ENCODE measurements around the gene ZNF644. TPM values are rescaled to one million over a fixed set of nuclear protein-coding genes. Genes with fewer than 3 reads are reported as not detected.

ZNF644 gene
- total RNA-seq, 1 experiment from 2014 or later = 71.0 TPM

DNA sequence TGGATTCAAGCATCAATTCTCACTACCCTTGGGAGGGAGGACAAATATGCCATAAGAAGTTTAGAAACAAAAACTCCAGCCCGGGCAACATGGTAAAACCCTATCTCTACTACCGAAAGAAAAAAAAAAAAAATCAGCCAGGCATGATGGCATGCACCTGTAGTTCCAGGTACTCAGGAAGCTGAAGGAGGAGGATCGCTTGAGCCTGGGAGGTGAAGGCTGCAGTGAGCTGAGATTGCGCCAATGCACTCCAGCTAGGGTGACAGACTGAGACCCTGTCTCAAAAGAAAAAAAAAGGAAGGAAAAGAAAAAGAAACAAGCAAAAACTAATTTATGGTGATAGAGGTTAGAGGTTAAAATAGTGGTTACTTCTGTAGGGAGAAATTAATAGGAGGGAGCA lies 9.6 kb downstream of the ZNF644 start:
- Histone ChIP-seq H3K36me3 (replicated peaks; ENCODE audit: control insufficient read depth, insufficient read depth, low read length) (no peaks in the 10 kb centered on the region), H3K4me3 (ENCODE audit: insufficient read depth, low read depth, low read length) (no peak overlapping the region), H3K27me3 (ENCODE audit: control insufficient read depth, insufficient read depth, low read length) (no peaks in the 10 kb centered on the region)
- no peak for DNase-seq

DNA sequence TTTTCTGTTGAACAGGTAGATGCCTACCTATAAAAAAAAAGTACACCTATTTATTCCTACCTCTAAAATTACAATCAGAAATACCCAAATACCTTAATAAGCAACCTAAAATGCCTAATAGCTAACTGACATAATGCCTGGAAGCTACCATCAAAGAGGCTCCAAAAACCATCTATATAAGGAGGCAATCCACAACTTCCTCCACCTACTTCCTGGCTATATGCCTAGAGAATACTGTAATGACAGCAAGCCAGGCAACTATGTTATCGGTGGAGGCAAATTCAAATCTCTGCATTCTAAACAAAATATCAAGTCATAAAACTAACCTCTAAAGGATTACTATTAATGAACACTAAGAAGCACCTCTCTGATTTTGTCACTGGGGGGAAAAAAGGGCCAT lies 10.1 kb downstream of the ZNF644 start:
- no peaks in the 10 kb centered on the region for H3K36me3 ChIP-seq (replicated peaks; ENCODE audit: control insufficient read depth, insufficient read depth, low read length)
- H3K4me3 ChIP-seq (ENCODE audit: insufficient read depth, low read depth, low read length) = no peak overlapping the region
- H3K27me3 ChIP-seq (ENCODE audit: control insufficient read depth, insufficient read depth, low read length) = no peaks in the 10 kb centered on the region
- no peak for DNase-seq

DNA sequence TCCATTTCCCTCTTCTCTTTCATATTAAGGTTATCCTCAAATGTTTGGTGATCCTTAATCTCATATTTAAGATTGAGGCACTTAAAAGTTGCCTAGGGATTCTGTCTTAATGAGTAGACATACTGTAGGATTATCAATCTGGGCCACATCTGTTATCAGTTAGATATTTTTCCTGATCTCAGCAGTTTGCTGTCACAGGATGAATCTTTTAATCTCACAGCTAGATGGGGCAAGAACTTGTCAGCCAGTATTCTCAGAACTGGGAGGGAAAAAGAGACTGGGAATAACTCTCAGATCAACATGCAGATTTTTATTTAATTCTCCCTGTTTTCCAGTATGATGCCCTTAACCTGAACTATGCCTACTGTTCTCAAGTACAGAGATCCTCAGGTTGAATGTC lies 14.0 kb downstream of the ZNF644 start:
- no peak for DNase-seq
- Histone ChIP-seq H3K27me3 (ENCODE audit: control insufficient read depth, insufficient read depth, low read length) (no peaks in the 10 kb centered on the region), H3K36me3 (replicated peaks; ENCODE audit: control insufficient read depth, insufficient read depth, low read length) (no peaks in the 10 kb centered on the region), H3K4me3 (ENCODE audit: insufficient read depth, low read depth, low read length) (no peak overlapping the region)

DNA sequence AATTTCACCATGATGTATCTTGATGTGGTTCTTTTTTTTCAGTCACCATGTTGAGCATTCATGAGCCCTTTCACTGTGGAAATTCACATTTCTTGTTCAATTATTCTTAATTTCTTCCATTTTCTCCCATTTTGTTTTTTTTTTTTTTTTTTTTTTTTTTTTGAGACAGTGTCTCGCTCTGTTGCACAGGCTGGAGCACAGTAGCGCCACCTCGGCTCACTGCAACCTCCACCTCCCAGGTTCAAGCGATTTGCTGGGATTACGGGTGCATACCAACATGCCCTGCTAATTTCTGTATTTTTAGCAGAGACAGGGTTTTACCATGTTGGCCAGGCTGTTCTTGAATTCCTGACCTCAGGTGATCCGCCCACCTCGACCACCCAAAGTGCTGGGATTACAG lies 14.7 kb downstream of the ZNF644 start:
- Histone ChIP-seq H3K36me3 (replicated peaks; ENCODE audit: control insufficient read depth, insufficient read depth, low read length) (no peaks in the 10 kb centered on the region), H3K27me3 (ENCODE audit: control insufficient read depth, insufficient read depth, low read length) (no peaks in the 10 kb centered on the region), H3K4me3 (ENCODE audit: insufficient read depth, low read depth, low read length) (no peak overlapping the region)
- no peak for DNase-seq

DNA sequence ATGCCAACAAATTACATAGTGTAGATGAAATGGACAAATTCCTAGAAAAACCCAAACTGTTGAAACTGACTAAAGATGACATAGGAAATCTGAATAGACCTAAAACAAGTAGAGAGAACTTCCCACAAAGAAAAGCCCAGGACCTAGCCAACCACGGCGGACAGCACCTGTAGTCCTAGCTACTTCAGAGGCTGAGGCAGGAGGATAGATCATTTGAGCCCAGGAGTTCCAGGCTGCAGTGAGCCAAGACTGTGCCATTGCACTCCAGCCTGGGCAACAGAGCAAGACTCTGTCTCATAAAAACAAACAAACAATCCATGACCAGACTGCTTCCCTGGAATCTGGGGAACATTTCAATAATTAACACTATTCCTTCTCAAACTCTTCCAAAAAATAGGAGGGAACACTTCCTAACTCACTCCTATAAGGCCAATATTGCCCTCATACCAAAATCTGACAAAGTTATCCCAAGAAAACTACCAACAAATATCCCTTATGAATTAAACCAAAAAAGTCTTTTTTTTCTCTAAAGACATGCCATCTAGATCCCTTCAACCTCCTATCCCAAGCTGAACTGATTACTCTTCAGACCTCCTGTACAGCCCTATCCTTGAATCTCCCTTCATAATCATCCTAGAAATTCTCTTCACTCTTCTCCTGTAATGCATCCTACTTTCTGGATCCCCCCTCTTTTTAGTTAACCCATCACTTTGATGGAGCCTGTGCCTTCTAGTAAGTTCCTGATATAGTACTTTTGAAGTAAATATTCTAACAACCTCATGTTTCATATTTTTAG lies 15.5 kb downstream of the ZNF644 start:
- no peaks in the 10 kb centered on the region for H3K27me3 ChIP-seq (ENCODE audit: control insufficient read depth, insufficient read depth, low read length)
- H3K4me3 ChIP-seq (ENCODE audit: insufficient read depth, low read depth, low read length) = no peak overlapping the region
- no peak for DNase-seq
- no peaks in the 10 kb centered on the region for H3K36me3 ChIP-seq (replicated peaks; ENCODE audit: control insufficient read depth, insufficient read depth, low read length)

DNA sequence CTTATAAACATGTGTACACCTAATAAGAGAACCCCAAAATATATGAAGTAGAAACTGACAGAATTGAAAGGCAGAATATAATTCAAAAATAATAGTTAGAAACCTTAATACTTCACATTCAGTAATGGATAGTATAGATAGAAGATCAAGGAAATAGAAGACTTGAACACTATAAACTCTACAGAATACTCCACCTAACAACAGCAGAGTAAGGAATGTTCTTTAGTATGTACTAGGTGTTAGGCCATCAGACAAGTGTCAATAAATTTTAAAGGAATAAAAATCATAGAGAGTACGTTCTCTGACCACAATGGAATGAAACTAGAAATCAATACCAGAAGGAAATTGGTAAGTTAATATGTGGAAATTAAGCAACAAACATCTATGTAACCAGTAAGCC lies 16.6 kb downstream of the ZNF644 start:
- H3K36me3 ChIP-seq (replicated peaks; ENCODE audit: control insufficient read depth, insufficient read depth, low read length) = no peaks in the 10 kb centered on the region
- no peak overlapping the region for H3K4me3 ChIP-seq (ENCODE audit: insufficient read depth, low read depth, low read length)
- no peaks in the 10 kb centered on the region for H3K27me3 ChIP-seq (ENCODE audit: control insufficient read depth, insufficient read depth, low read length)
- DNase-seq = no peak

DNA sequence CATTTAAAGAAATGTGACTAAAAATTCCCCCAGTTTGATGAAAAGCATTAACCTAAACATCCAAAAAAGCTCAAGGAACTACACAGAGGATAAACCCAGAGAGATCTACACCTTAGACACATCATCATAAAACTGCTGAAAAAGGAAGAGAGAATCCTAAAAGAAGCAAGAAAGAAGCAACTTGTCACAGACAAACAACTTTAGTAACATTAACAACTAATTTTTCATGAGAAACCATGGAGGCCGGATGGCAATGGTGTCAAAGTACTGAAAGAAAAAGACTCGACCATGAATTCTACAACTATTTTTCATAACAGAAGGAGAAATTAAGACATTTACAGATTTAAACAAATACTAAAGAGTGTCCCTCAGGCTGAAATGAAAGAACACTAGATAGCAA lies 17.7 kb downstream of the ZNF644 start:
- Histone ChIP-seq H3K27me3 (ENCODE audit: control insufficient read depth, insufficient read depth, low read length) (no peaks in the 10 kb centered on the region), H3K36me3 (replicated peaks; ENCODE audit: control insufficient read depth, insufficient read depth, low read length) (no peaks in the 10 kb centered on the region), H3K4me3 (ENCODE audit: insufficient read depth, low read depth, low read length) (no peak overlapping the region)
- no peak for DNase-seq

DNA sequence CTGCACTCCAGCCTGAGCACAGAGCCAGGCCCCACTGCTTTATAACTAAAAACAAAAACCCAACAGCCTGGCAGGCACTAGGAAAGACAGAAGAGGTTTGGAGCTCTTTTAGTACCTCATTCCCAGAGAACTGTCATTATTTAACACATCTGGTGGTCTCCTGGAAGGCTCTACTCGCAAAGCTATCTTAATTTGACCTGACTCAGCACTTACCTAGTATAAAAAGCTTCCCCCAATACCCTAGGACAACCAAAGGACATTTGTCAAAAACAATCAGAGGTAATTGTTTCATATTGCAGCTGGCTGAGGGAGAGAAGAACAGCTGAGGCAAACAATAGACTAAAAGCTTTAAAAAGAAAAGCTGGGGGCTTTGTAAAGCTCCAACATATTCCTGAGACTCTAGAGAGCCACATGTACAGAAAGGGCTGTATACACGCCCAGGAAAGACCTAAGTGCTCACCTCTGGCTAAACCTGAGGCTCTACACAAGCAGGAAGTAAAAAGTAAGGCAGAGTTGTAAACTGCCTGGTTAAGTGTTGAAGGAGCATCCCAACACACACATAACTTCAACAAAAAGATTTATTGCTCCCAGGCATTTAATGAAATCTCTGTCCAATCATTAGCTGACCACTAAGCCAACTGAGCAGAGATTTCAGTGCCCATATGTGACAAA lies 25.0 kb downstream of the ZNF644 start:
- no peaks in the 10 kb centered on the region for H3K36me3 ChIP-seq (replicated peaks; ENCODE audit: control insufficient read depth, insufficient read depth, low read length)
- no peak overlapping the region for H3K4me3 ChIP-seq (ENCODE audit: insufficient read depth, low read depth, low read length)

DNA sequence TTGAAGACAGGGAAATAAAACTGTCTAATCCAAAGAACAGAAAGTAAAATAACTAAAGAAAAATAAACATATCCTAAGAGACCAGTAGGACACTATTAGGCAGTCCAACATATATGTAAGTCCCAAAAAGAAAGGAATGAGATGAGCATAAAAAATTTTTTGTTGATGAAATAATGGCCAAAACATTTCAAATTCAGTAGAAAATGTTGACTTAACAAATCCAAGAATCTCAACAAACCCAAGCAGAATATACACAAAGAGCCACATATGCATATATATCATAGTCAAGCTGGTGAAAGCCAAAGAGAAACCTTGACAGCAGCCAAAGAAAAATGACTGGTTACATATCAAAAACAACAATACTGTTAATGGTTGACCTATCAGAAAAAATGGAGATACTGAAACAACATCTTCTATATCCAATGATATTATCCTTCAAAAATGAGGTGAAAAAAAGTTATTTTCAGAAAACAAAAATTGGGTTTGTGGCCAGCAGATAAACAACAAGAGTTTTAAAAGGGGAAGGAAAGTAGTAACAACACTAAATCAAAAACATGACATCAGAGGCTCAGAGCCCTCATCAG lies 26.4 kb downstream of the ZNF644 start:
- Histone ChIP-seq H3K36me3 (replicated peaks; ENCODE audit: control insufficient read depth, insufficient read depth, low read length) (peaks cover 1% of the 10 kb centered on the region; the same call in 1 of the 2 replicates), H3K4me3 (ENCODE audit: insufficient read depth, low read depth, low read length) (no peak overlapping the region), H3K27me3 (ENCODE audit: control insufficient read depth, insufficient read depth, low read length) (no peaks in the 10 kb centered on the region)
- no peak for DNase-seq

More for the DNA sequence above, 25.0 kb downstream of the ZNF644 start:
- DNase-seq = no peak
- H3K27me3 ChIP-seq (ENCODE audit: control insufficient read depth, insufficient read depth, low read length) = no peaks in the 10 kb centered on the region

DNA sequence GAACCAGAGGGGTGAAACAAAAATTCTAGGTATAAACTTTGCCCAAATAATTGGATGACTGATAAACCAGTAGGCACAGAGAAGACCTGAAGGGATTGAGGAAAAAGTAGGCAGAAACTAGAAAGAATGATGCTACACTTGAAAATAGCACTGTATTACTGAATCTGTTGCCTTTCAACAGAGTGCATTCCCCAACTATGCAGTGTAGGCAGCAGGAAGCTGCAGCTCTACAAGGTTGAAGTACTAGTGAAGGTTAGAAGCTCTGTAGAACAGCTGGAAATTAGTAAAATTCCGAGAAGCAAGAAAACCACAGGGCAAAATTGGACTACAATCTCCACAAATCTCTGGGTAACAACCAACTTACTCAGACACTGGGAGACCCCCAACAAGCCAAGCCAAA lies 27.4 kb downstream of the ZNF644 start:
- no peak overlapping the region for H3K4me3 ChIP-seq (ENCODE audit: insufficient read depth, low read depth, low read length)
- DNase-seq = no peak
- no peaks in the 10 kb centered on the region for H3K27me3 ChIP-seq (ENCODE audit: control insufficient read depth, insufficient read depth, low read length)
- H3K36me3 ChIP-seq (replicated peaks; ENCODE audit: control insufficient read depth, insufficient read depth, low read length) = peaks cover 1% of the 10 kb centered on the region; the same call in 1 of the 2 replicates

DNA sequence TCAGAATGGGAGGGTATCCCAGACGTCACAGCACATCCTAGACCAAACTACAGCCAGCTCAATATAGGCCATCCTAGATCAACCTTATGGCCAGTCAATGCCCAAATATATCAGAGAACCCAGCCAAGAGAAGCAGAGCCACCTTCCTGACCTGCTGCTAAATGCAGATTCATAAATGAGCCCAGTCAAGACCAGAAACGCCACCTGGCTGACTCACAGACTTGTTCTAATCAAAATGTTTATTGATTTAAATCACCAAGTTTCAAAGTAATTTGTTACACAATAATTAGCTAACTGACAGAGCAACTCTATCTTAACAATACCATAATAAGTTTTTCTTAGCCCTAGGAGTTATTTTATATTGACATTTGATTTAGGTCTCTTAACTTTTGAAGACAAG lies 28.6 kb downstream of the ZNF644 start:
- Histone ChIP-seq H3K4me3 (ENCODE audit: insufficient read depth, low read depth, low read length) (no peak overlapping the region), H3K36me3 (replicated peaks; ENCODE audit: control insufficient read depth, insufficient read depth, low read length) (peaks cover 1% of the 10 kb centered on the region; the same call in 1 of the 2 replicates), H3K27me3 (ENCODE audit: control insufficient read depth, insufficient read depth, low read length) (no peaks in the 10 kb centered on the region)
- DNase-seq = no peak

DNA sequence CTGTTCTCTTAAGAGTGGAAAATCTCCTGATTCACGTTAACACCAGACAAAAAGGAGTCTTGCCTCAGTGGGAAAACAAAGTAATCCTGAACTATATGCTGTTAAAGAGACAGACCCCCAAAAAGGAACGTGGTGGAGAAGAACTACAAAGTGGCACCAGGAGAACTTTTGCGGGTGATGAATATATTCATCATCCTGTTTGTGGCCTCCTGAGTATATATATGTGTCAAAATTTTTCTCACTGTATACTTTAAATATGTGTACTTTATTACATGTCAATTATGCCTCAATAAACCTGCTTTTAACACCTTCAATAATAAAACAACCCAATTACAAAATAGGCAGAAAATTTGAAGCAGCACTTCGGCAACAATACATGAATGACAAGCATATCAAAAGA lies 31.1 kb downstream of the ZNF644 start:
- Histone ChIP-seq H3K36me3 (replicated peaks; ENCODE audit: control insufficient read depth, insufficient read depth, low read length) (peaks cover 1% of the 10 kb centered on the region; the same call in 1 of the 2 replicates), H3K4me3 (ENCODE audit: insufficient read depth, low read depth, low read length) (no peak overlapping the region), H3K27me3 (ENCODE audit: control insufficient read depth, insufficient read depth, low read length) (no peaks in the 10 kb centered on the region)
- no peak for DNase-seq

DNA sequence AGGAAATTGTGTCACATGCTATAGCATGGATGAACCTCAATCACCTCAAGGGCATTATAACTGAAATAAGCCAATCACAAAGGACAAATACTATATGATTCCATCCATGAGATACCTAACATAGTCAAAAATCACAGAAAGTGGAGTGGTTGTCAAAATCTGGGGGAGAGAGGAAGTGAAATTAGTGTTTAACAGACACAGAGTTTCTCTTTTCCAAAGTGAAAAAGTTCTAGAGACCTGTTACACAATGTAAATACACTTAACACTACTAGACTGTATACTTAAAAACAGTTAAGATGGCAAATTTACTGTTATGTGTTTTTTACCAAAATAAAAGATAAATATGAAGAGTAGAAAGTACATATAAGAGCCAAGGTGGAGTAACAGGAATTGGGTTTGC lies 31.8 kb downstream of the ZNF644 start:
- no peak overlapping the region for H3K4me3 ChIP-seq (ENCODE audit: insufficient read depth, low read depth, low read length)
- no peak for DNase-seq
- H3K36me3 ChIP-seq (replicated peaks; ENCODE audit: control insufficient read depth, insufficient read depth, low read length) = peaks cover 1% of the 10 kb centered on the region; the same call in 1 of the 2 replicates
- no peaks in the 10 kb centered on the region for H3K27me3 ChIP-seq (ENCODE audit: control insufficient read depth, insufficient read depth, low read length)

DNA sequence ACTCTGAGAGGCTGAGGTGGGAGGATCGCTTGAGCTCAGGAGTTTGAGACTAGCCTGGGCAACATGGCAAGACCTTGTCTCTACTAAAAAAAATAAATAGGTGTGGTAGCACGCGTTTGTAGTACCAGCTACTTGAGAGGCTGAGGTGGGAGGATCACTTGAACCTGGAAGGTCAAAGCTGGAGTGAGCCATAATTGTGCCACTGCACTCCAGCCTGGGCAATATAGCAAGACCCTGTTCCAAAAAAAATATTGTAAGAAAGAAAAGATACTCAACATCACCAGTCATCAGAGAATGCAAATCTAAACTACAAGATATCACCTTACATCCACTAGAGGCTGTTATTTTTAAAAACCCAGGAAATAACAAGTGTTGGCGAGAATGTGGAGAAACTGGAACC lies 32.5 kb downstream of the ZNF644 start:
- no peaks in the 10 kb centered on the region for H3K27me3 ChIP-seq (ENCODE audit: control insufficient read depth, insufficient read depth, low read length)
- H3K4me3 ChIP-seq (ENCODE audit: insufficient read depth, low read depth, low read length) = no peak overlapping the region
- peaks cover 1% of the 10 kb centered on the region; the same call in 1 of the 2 replicates for H3K36me3 ChIP-seq (replicated peaks; ENCODE audit: control insufficient read depth, insufficient read depth, low read length)
- no peak for DNase-seq

DNA sequence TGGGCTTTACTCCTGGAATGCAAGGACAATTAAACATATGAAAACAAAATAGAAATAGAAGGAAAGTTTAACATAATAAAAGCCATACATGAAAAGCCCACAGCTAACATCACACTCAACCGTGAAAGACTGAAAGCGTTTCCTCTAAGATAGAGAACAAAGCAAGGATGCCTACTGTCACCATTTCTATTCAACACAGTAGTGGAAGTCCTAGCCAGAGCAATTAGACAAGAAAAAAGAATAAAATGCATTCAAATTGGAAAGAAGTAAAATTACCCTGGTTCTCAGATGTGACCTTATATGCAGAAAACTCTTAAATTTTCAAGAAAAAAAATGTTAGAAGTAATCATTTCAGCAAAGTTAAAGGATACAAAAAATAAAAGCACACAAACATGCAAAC lies 34.0 kb downstream of the ZNF644 start:
- H3K36me3 ChIP-seq (replicated peaks; ENCODE audit: control insufficient read depth, insufficient read depth, low read length) = peaks cover 1% of the 10 kb centered on the region; the same call in 1 of the 2 replicates
- no peak overlapping the region for H3K4me3 ChIP-seq (ENCODE audit: insufficient read depth, low read depth, low read length)
- H3K27me3 ChIP-seq (ENCODE audit: control insufficient read depth, insufficient read depth, low read length) = no peaks in the 10 kb centered on the region
- no peak for DNase-seq

All from H7 (cell line).